ENCODE measurements around the gene BBOX1. TPM values are rescaled to one million over a fixed set of nuclear protein-coding genes. Genes with fewer than 3 reads are reported as not detected.

BBOX1 gene
- total RNA-seq, 2 experiments from 2014 or later = not detected

Other genes starting within 250 kb of the BBOX1 start
- gene FIBIN, start 46.7 kb upstream of the BBOX1 start, total RNA-seq = not detected

Data from activated naive CD4-positive, alpha-beta T cell treated with anti-CD3 and anti-CD28 coated beads for 36 hours (primary cell).